GM20000 (cell line): ENCODE measurements around the gene CUX1.

Experiments used
- DNase-seq: peaks from one replicate; pipeline ENCODE4 v3.0.0; 2012; ENCODE audit warnings: low spot score
- CTCF ChIP-seq: IDR thresholded peaks from 2 replicates; pipeline ENCODE4 v1.5.1; 2012; ENCODE audit warnings: mild to moderate bottlenecking, control low read depth; ENCODE audit errors: extremely low read depth, missing control alignments

CUX1 gene

GRCh38 chr7:102281785-102282184 lies 464.4 kb downstream of the CUX1 start:
- no peak for TF ChIP-seq CTCF
- no peak for DNase-seq

- TF ChIP-seq CTCF = no peak
- no peak for DNase-seq
Observed at GRCh38 chr7:102282465-102283362, 465.3 kb downstream of the CUX1 start.

GRCh38 chr7:102283477-102284189 lies 466.2 kb downstream of the CUX1 start:
- no peak for DNase-seq
- no peak for TF ChIP-seq CTCF

- DNase-seq = no peak
Observed at GRCh38 chr7:102284399-102284798, 467.0 kb downstream of the CUX1 start.

GRCh38 chr7:102284891-102285539 lies 467.6 kb downstream of the CUX1 start:
- TF ChIP-seq CTCF = no peak
- no peak for DNase-seq

More at GRCh38 chr7:102284399-102284798, 467.0 kb downstream of the CUX1 start:
- TF ChIP-seq CTCF = no peak

- no peak for TF ChIP-seq CTCF
- DNase-seq = no peak
Observed at GRCh38 chr7:102285540-102286236, 468.3 kb downstream of the CUX1 start.
